GM19193 (cell line): ENCODE measurements around the gene RPS14.

Source experiments
- POLR2A ChIP-seq: IDR thresholded peaks from 4 replicates; pipeline ENCODE4 v1.6.1; 2011; ENCODE audit not compliant: insufficient read depth, insufficient read length; ENCODE audit errors: extremely low read depth

RPS14 gene

GRCh38 chr5:150412319-150413175 is 37.0 kb downstream of the RPS14 start, which contains the start of gene CD74:
CD74 (minus strand) TSS chr5:150412910; CDS start chr5:150412749, 161 bp downstream.
- peak; percentile 100 for TF ChIP-seq POLR2A

DNA sequence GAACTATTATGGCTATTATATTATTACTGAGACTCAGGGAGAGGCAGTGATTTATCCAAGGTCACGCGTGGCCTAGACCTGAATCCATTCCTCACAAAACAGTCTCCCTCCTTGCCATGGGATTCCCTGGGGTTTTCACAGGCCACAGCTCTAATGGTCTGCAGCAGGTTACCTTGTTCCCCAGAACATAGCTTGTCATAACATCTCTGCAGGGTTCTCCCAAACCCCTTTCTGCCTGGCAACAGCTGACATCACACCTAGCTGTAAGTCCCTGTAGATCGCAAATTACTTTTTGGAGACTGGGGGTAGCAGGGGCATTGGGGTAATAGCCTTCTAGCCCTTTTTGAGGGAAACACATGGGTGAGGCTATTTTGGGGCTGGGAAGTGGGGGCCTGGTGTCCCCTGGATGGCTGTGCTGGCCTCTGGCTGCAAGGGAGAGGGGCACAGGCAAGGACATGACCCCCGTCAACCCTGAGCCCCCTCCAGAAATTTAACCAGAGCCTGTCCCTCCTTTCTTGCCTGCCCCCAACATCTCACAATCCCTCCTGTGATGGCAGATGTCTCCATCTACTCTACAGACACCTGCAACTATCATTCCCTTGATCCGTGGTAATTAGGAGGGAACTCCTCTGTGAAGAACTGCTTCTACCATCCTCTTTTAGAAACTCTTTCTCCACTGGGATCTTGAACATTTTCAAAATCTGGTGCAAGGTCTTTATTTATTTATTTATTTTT is 38.1 kb downstream of the RPS14 start:
- peak; percentile 85 for TF ChIP-seq POLR2A

DNA sequence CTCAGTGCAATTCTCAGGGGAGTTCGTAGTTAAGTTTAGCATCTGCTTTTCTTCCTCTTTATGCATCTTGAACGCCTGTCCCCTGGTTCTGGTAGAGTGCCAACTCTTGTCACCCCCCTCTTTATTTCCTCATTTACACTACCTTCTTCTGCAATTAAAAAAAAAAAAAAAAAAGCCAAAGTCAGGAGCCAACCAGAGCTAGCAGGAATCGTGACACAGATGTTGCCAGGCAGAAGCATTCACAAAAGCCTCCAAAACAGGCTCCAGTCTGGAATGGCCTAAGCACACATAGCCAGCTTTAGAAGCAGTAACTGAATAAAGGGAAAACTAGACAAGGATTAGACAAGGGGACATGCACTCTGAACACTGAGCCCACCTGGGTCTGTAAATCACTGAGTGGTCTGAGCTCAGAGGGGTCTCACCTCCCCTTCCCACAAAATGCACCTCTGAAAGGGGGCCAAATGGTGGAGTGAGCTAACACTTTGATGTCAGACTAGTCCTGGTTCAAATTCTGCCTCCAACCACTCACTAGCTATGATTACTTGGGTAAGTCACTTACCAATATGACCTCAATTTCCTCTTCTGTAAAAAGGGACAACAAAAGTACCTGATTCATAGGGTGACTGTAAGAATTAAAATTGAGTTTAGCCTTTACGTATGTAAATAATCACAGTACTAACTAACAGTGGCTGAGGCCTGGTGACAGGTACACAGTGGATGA is 38.9 kb downstream of the RPS14 start:
- TF ChIP-seq POLR2A = peak; percentile 77

- peak; percentile 87 for TF ChIP-seq POLR2A
These were observed 39.7 kb downstream of the RPS14 start for GRCh38 chr5:150409638-150410523.

DNA sequence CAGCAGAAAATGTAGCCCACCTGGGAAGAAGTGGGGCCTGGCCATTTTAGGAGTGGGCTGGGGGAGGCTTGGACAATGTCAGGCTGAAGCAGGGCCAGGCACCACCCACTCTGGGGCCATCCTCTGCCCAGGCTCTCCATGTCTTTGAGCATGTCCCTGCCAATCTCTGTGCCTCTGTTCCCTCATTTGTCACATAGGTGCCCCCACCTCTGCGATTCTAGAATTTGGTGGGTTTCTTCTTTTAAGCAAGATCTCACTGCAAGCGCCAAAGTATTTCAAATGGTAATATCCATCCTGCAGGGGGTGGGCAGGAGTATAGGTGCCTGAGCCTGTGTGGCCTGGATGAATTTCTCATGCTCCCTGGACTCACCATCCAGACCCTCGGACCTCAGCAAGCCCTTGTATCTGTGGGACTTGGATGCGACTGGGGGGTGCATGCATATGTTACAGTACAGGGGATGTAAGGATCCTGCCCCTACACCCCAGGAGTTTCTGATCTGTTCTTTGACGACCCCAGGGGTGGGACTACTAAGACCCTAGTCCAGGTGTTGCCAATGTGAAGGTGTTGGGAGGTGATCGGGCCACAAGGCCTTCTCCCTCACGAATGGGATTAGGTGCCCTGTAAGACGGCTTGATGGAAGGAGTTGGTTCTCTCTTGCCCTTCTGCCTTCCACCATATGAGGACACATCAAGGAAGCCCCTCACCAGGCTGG is 41.2 kb downstream of the RPS14 start:
- peak; percentile 75 for TF ChIP-seq POLR2A

- peak; percentile 72 for TF ChIP-seq POLR2A
These were observed 42.3 kb downstream of the RPS14 start for GRCh38 chr5:150407096-150407720.

DNA sequence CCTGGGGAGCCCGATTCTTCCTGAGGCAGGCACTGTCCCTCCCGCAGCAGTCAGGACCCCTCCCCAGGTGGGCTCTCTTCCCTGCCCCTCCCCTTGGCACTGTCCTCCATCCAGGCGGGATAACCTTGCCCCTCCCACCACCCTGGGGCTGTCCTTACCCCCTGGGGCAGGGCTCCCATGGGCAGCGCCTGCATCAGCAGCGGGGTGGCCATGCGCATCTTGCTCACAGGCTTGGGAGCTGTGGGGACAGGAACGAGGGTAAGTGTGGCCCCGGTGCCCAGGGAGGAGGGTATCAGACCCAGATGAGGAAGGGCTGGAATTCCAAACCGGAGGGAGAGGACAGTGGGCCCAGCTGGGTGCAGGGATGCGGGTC is 42.8 kb downstream of the RPS14 start:
- no peak for TF ChIP-seq POLR2A

- peak; percentile 47 for TF ChIP-seq POLR2A
These were observed 43.3 kb downstream of the RPS14 start for GRCh38 chr5:150406103-150406722.

- TF ChIP-seq POLR2A = peak; percentile 87
These were observed 44.4 kb downstream of the RPS14 start for GRCh38 chr5:150404941-150405816.

- peak; percentile 25 for TF ChIP-seq POLR2A
These were observed 45.0 kb downstream of the RPS14 start for GRCh38 chr5:150404535-150404934.

GRCh38 chr5:150404121-150404520 is 45.4 kb downstream of the RPS14 start:
- peak; percentile 38 for TF ChIP-seq POLR2A

GRCh38 chr5:150402901-150403342 is 46.6 kb downstream of the RPS14 start:
- TF ChIP-seq POLR2A = peak; percentile 67
